Left ventricle myocardium inferior (tissue), 1 donor: ENCODE measurements around the gene CUTA. TPM values are rescaled to one million over a fixed set of nuclear protein-coding genes. Genes with fewer than 3 reads are reported as not detected.

Experiments
- DNase-seq: peaks from one replicate; pipeline ENCODE4 v3.0.0-alpha.2; 2020
- H3K27ac ChIP-seq: fragments of 200-600 bp; replicated peaks from 2 replicates; pipeline ENCODE4 v1.8.0; 2021
- H3K27me3 ChIP-seq: fragments of 200-600 bp; 2 replicates; pipeline ENCODE4 v1.8.0; 2021; ENCODE audit warnings: low read depth
- H3K36me3 ChIP-seq: fragments of 200-600 bp; 2 replicates; pipeline ENCODE4 v1.8.0; 2021
- H3K4me1 ChIP-seq: fragments of 200-600 bp; 2 replicates; pipeline ENCODE4 v1.8.0; 2021
- H3K4me3 ChIP-seq: fragments of 200-600 bp; 2 replicates; pipeline ENCODE4 v1.8.0; 2021; ENCODE audit warnings: mild to moderate bottlenecking, moderate library complexity
- H3K9me3 ChIP-seq: fragments of 200-600 bp; replicated peaks from 2 replicates; pipeline ENCODE4 v1.8.0; 2021
- CTCF ChIP-seq: fragments of 200-600 bp; IDR thresholded peaks from 2 replicates; pipeline ENCODE4 v1.8.0; 2021; ENCODE audit warnings: antibody characterized with exemption, mild to moderate bottlenecking, borderline replicate concordance
- intact Hi-C: fragments of 100-400 bp; cut with micrococcal nuclease; formaldehyde crosslinking; loops from one replicate; pipeline ENCODE4 v1.11.0; 2022
- total RNA-seq: library from RNA; stranded (reverse); fragmentation: NEBNext Ultra II Directional; extraction: Animal tissue kit (Norgen Biotek cat#: 25700); gene quantifications from one replicate; pipeline ENCODE4 v1.2.1, GENCODE V29; 2021
- donor health status: DM: no; HTN: yes; CAD: no; lungs with severe emphysema.

The CUTA gene
- total RNA-seq, 1 donor from 2014 or later, result 107 TPM

DNA sequence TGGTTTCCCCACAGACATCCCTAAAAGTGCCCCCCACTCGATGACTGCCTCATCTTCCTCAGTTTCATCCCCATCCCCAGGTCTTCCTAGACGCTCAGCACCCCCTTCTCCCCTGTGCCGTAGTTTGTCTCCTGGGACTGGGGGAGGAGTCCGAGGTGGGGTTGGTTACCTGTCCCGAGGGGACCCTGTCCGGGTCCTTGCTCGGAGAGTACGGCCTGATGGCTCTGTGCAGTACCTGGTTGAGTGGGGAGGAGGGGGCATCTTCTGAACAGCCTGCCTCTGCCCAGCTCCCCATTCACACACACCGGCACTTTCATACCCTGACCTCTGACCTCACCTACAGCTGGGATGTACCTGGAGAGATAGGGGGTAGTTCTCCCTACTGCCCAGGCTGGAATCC lies 2.1 kb downstream of the CUTA start:
- TF ChIP-seq CTCF, result no peak
- Histone ChIP-seq H3K4me1 (peaks cover 81% of the 10 kb centered on the region), H3K9me3 (no peaks in the 10 kb centered on the region), H3K36me3 (peaks cover 46% of the 10 kb centered on the region), H3K27me3 (no peaks in the 10 kb centered on the region), H3K4me3 (no peak overlapping the region), H3K27ac (no peak overlapping the region)
- intact Hi-C loops, result no loop called here
- DNase-seq, result no peak

GRCh38 chr6:33414592-33415271 lies 3.2 kb downstream of the CUTA start:
- peaks cover 46% of the 10 kb centered on the region for H3K36me3 ChIP-seq
- H3K27me3 ChIP-seq, result no peaks in the 10 kb centered on the region
- H3K4me3 ChIP-seq, result no peak overlapping the region
- intact Hi-C loops, result no loop called here
- TF ChIP-seq CTCF, result no peak
- peaks cover 83% of the 10 kb centered on the region for H3K4me1 ChIP-seq
- no peaks in the 10 kb centered on the region for H3K9me3 ChIP-seq
- no peak overlapping the region for H3K27ac ChIP-seq
- DNase-seq, result no peak

GRCh38 chr6:33413241-33414120 lies 4.4 kb downstream of the CUTA start:
- Histone ChIP-seq H3K4me1 (peaks cover 72% of the 10 kb centered on the region), H3K9me3 (no peaks in the 10 kb centered on the region), H3K27me3 (no peaks in the 10 kb centered on the region), H3K36me3 (peaks cover 46% of the 10 kb centered on the region), H3K27ac (peak overlapping the region; percentile 12), H3K4me3 (no peak overlapping the region)
- intact Hi-C loops, result no loop called here
- no peak for DNase-seq
- TF ChIP-seq CTCF, result no peak

DNA sequence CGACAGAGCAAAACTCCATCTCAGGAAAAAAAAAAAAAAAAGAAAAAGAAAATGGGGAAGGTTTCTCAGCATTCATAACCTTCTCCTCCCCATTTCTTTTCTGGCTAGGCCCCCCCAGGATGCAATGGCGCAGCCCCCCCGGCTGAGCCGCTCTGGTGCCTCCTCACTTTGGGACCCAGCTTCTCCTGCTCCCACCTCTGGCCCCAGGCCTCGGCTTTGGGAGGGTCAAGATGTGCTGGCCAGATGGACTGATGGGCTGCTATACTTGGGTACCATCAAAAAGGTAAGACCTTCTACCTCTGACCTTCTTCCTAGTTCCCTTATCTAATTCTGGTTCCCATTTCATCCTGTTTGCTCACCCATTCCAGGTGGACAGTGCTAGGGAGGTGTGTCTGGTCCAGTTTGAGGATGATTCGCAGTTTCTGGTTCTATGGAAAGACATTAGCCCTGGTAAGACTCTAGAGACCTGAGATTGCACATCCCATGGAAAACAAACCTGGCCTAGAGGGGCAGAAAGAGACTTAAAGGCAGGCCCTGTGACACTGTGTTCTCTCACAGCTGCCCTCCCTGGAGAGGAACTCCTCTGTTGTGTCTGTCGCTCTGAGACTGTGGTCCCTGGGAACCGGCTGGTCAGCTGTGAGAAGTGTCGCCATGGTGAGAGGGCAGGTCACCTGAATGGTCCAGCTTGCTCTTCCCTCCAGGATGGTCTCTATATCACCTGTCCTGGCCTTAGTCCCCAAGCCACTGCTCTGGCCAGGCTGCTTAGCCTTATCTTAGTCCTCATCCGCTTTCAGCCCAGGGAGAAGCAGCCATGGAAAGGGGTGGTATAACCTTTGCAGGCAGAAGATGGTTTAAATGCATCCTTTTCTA lies 5.5 kb downstream of the CUTA start:
- H3K4me3 ChIP-seq, result peak overlapping the region; percentile 100
- no peak for DNase-seq
- peaks cover 65% of the 10 kb centered on the region for H3K4me1 ChIP-seq
- no peaks in the 10 kb centered on the region for H3K9me3 ChIP-seq
- no peak for TF ChIP-seq CTCF
- intact Hi-C loops, result no loop called here
- H3K27me3 ChIP-seq, result no peaks in the 10 kb centered on the region
- peak overlapping the region; percentile 100 for H3K27ac ChIP-seq
- peaks cover 46% of the 10 kb centered on the region for H3K36me3 ChIP-seq

DNA sequence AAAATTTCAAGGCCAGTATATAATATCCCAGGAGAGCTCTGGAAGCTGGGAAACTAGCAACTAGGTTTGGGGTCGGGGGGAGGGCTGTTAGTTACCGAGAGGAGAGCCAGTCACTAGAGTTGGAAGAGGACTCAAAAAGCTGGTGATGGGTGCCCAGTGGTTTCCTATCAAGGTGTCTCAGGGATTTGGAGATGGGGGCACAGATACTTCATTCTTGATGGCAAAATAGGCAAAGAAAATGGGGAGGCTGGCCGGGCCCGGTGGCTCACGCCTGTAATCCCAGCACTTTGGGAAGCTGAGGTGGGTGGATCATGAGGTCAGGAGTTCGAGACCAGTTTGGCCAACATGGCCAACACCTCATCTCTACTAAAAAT lies 6.3 kb downstream of the CUTA start:
- intact Hi-C loops, result no loop called here
- no peak for TF ChIP-seq CTCF
- peaks cover 57% of the 10 kb centered on the region for H3K4me1 ChIP-seq

More for the DNA sequence above, 6.3 kb downstream of the CUTA start:
- peaks cover 46% of the 10 kb centered on the region for H3K36me3 ChIP-seq
- peak overlapping the region; percentile 100 for H3K4me3 ChIP-seq
- DNase-seq, result no peak
- H3K9me3 ChIP-seq, result no peaks in the 10 kb centered on the region
- H3K27me3 ChIP-seq, result no peaks in the 10 kb centered on the region
- H3K27ac ChIP-seq, result peak overlapping the region; percentile 100
